ENCODE data around the gene TMCC1.
A peak's percentile ranks its signal among the peaks of the same experiment; 100 is the strongest.
"Not testable (repeated sequence)": the region's sequence is repeated elsewhere in the genome, so short reads cannot be mapped to it uniquely, and the experiment has no call there.

The TMCC1 gene

GRCh38 chr3:129697229-129697969 is 196.1 kb downstream of the TMCC1 start:
- DNase-seq, result no peak
- TF ChIP-seq POLR2A (IDR thresholded peaks at IDR 0.05; ENCODE audit: low read length) (no peak), GATA1 (IDR thresholded peaks at IDR 0.05; ENCODE audit: low read depth, low read length) (no peak)

- not testable (repeated sequence) for DNase-seq
Measured at GRCh38 chr3:129696430-129696829, 197.1 kb downstream of the TMCC1 start.

- TF ChIP-seq GATA1 (IDR thresholded peaks at IDR 0.05; ENCODE audit: low read depth, low read length), result no peak
- TF ChIP-seq POLR2A (IDR thresholded peaks at IDR 0.05; ENCODE audit: low read length), result no peak
- no peak for DNase-seq
Measured at GRCh38 chr3:129695230-129695629, 198.3 kb downstream of the TMCC1 start.

- TF ChIP-seq POLR2A (IDR thresholded peaks at IDR 0.05; ENCODE audit: low read length) (no peak), GATA1 (IDR thresholded peaks at IDR 0.05; ENCODE audit: low read depth, low read length) (no peak)
- no peak for DNase-seq
Measured at GRCh38 chr3:129694228-129694627, 199.3 kb downstream of the TMCC1 start.

GRCh38 chr3:129692743-129693142 is 200.8 kb downstream of the TMCC1 start:
- DNase-seq, result no peak
- no peak for TF ChIP-seq GATA1 (IDR thresholded peaks at IDR 0.05; ENCODE audit: low read depth, low read length)
- no peak for TF ChIP-seq POLR2A (IDR thresholded peaks at IDR 0.05; ENCODE audit: low read length)

GRCh38 chr3:129690963-129691362 is 202.5 kb downstream of the TMCC1 start:
- no peak for DNase-seq
- TF ChIP-seq GATA1 (IDR thresholded peaks at IDR 0.05; ENCODE audit: low read depth, low read length), result no peak
- TF ChIP-seq POLR2A (IDR thresholded peaks at IDR 0.05; ENCODE audit: low read length), result no peak

GRCh38 chr3:129690406-129690805 is 203.1 kb downstream of the TMCC1 start:
- peak; percentile 65 to 69 for DNase-seq
- TF ChIP-seq POLR2A (IDR thresholded peaks at IDR 0.05; ENCODE audit: low read length) (no peak), GATA1 (IDR thresholded peaks at IDR 0.05; ENCODE audit: low read depth, low read length) (no peak)

- TF ChIP-seq GATA1 (IDR thresholded peaks at IDR 0.05; ENCODE audit: low read depth, low read length) (no peak), POLR2A (IDR thresholded peaks at IDR 0.05; ENCODE audit: low read length) (no peak)
- DNase-seq, result no peak
Measured at GRCh38 chr3:129689036-129689435, 204.5 kb downstream of the TMCC1 start.

- no peak for TF ChIP-seq POLR2A (IDR thresholded peaks at IDR 0.05; ENCODE audit: low read length)
- TF ChIP-seq GATA1 (IDR thresholded peaks at IDR 0.05; ENCODE audit: low read depth, low read length), result no peak
- no peak for DNase-seq
Measured at GRCh38 chr3:129688271-129688895, 205.1 kb downstream of the TMCC1 start.

- TF ChIP-seq POLR2A (IDR thresholded peaks at IDR 0.05; ENCODE audit: low read length) (no peak), GATA1 (IDR thresholded peaks at IDR 0.05; ENCODE audit: low read depth, low read length) (no peak)
- no peak for DNase-seq
Measured at GRCh38 chr3:129687586-129688125, 205.9 kb downstream of the TMCC1 start.

GRCh38 chr3:129686941-129687340 is 206.6 kb downstream of the TMCC1 start:
- peak; percentile 45 to 54 for DNase-seq
- no peak for TF ChIP-seq GATA1 (IDR thresholded peaks at IDR 0.05; ENCODE audit: low read depth, low read length)
- no peak for TF ChIP-seq POLR2A (IDR thresholded peaks at IDR 0.05; ENCODE audit: low read length)

GRCh38 chr3:129684270-129684669 is 209.2 kb downstream of the TMCC1 start:
- TF ChIP-seq GATA1 (IDR thresholded peaks at IDR 0.05; ENCODE audit: low read depth, low read length), result no peak
- DNase-seq, result no peak

GRCh38 chr3:129683201-129683600 is 210.3 kb downstream of the TMCC1 start:
- TF ChIP-seq GATA1 (IDR thresholded peaks at IDR 0.05; ENCODE audit: low read depth, low read length), result no peak
- TF ChIP-seq POLR2A (IDR thresholded peaks at IDR 0.05; ENCODE audit: low read length), result no peak
- DNase-seq, result no peak

GRCh38 chr3:129676985-129677384 is 216.5 kb downstream of the TMCC1 start:
- TF ChIP-seq POLR2A (IDR thresholded peaks at IDR 0.05; ENCODE audit: low read length) (no peak), GATA1 (IDR thresholded peaks at IDR 0.05; ENCODE audit: low read depth, low read length) (no peak)
- no peak for DNase-seq

- DNase-seq, result not testable (repeated sequence)
Measured at GRCh38 chr3:129674798-129675123, 218.8 kb downstream of the TMCC1 start.
